Measurements from ENCODE around the gene CDH13.

- TF ChIP-seq CTCF (IDR thresholded peaks at IDR 0.05; ENCODE audit: low read length) = no peak
- no peak for TF ChIP-seq EZH2 (optimal IDR thresholded peaks at IDR 0.05; ENCODE audit: low read depth, low read length)
Observed at GRCh38 chr16:82924075-82924854, 297.5 kb downstream of the CDH13 start.
